GM19238 (cell line): Measurements from ENCODE around the gene SEC22A.
"Not testable (repeated sequence)": the region's sequence is repeated elsewhere in the genome, so short reads cannot be mapped to it uniquely, and the experiment has no call there.

Source experiments
- DNase-seq: peaks from one replicate; pipeline ENCODE4 v3.0.0; 2011; ENCODE audit warnings: low spot score; ENCODE audit not compliant: insufficient read length

SEC22A gene

GRCh38 chr3:123169930-123170329, 31.8 kb upstream of the SEC22A start:
- no peak for DNase-seq

DNA sequence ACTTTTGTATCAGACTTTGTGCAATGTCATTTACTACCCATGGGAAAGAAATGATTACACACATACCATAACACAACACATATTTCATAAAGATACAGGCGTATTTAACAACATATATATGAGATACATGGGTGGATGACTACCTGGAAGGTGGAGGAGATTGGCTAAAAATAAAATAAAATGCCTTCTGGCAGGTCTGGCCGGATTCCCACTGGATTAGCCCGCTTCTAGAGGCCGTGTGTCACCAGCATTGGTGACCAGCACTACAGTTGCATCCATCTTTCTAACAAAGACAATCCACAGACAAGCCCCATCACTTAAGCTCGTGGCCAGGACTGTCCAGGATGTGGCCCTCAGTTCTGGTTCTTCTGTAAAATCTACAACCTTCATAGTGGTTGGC, 21.0 kb upstream of the SEC22A start:
- no peak for DNase-seq

- DNase-seq, result no peak
Observed at GRCh38 chr3:123186695-123187094, 15.0 kb upstream of the SEC22A start.

DNA sequence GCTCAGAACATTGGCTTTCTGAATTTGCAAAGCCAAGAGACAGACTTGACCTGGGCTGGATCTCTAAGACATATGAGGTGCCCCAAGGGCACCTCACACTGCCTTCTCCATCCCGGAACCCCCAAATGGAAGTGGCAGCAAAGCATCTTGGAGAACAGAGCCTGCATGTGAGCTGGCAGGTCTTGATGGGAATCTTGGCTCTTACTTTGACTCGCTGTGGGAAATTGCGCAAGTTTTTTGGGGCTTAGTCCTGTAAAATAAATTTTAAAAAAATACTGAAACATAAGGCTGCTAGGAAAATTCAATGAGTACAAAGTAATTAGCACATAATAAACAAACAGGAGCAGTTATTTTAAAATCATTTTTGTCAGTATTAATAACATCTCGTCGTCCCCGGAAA, 13.7 kb upstream of the SEC22A start:
- no peak for DNase-seq

- DNase-seq, result no peak
Observed at GRCh38 chr3:123193448-123194101, 8.2 kb upstream of the SEC22A start.

DNA sequence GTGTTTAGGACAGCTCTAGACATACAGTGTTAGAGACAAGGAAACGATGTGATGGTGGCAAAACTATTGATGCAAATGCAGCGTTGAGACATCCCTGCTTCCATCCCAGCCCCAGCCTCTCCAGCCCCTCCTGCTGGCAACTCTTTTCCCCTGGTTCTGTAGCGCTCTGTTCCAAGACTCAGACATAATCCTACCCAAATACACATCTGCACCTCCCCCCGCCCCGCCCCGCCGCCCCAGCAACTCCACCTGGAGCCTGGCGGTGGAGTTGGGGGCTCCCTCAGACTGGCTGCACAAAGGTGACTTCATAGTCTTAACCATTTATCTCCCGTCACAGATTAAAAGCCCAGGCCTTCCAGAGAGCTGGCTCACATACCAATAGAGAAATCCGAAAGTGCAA, 7.2 kb upstream of the SEC22A start:
- DNase-seq, result no peak

GRCh38 chr3:123198372-123198771, 3.4 kb upstream of the SEC22A start:
- DNase-seq, result no peak

DNA sequence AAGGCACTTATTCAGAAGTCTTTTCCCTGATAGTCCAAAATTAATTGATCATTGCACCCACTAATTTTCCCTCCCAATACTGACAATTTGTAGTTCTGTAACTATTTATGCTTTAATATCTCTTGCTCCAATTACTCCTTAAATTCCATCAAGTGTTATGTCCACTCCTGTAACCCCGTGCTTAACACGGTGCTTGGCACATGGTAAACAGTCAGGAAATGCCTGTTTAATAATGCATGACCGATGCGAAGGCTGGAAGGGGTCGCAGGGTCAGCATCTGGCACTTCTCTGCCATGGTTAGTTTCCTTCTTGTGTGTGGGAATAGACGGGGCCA, 553 bp upstream of the SEC22A start:
- no peak for DNase-seq

DNA sequence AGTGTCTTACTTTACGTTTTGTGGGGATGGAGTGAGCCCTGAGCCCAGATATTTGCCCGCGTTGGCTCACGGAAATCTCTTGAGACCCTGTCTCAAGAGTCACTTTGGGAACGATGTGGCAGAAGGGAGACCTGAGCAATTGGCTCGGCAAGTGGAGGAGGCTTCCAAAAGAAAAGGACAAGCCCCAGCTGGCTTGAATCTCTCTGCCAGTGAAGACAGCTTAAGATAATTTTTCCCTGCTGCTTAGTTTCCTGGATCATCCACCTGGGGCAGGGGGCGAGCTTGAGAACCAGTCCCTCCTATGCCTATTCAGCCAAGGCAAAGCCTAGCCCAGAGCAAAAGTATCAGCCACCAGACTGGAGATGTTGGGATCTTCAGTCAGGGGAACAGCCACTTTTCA, 708 bp downstream of the SEC22A start:
- DNase-seq, result no peak

DNA sequence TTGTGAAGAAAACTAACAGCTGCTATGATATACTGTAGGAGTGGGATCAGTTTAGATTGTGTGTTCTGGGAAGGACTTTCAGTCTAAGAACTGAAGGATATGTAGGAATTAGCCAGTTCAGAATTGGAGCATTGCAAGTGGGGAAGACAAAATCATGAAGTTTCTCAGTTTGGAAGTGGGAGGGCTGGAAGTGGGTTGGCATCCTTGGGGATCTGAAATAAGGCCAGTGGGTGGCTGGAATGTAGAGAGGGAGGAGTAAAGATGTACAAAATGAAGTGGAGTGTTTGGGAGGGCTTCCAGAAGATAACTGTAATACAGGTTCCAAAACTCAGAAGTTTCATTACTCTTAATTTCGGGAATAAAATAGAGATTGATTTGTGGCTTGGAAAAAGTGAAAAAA, 17.2 kb downstream of the SEC22A start:
- DNase-seq, result no peak

DNA sequence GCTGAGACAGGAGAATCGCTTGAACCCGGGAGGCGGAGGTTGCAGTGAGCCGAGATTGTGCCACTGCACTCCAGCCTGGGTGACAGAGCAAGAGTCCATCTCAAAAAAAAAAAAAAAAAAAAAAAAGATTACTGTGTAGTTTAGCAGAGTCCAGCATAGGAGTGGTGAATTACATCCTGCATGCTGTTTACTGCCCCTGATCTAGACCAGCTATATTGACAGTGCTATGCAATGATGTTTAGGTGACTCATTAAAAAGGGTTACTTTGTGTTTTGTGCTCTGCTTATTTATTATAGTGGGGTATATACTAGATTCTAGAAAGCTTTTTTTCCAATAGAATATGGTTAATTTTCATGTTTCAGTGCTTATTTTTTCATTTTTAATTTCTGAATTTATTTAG, 19.6 kb downstream of the SEC22A start:
- not testable (repeated sequence) for DNase-seq

- no peak for DNase-seq
Observed at GRCh38 chr3:123225016-123225415, 23.3 kb downstream of the SEC22A start.

DNA sequence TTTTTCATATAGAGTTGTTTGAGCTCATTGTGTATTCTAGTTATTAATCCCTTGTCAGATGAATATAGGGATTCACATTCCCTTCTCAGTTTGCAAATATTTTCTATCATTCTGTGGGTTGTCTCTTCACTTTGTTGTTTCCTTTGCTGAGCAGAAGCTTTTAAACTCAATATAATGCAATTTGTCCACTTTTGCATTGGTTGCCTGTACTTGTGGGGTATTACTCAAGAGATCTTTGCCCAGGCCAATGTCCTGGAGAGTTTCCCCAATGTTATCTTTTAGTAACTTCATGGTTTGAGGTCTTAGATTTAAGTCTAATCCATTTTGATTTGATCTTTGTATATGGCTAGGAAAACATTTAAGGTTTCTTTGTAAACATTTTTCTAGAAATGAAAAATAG, 24.8 kb downstream of the SEC22A start:
- no peak for DNase-seq

GRCh38 chr3:123229145-123229544, 27.4 kb downstream of the SEC22A start:
- no peak for DNase-seq

- no peak for DNase-seq
Observed at GRCh38 chr3:123236902-123237301, 35.2 kb downstream of the SEC22A start.

- not testable (repeated sequence) for DNase-seq
Observed at GRCh38 chr3:123239186-123239585, 37.4 kb downstream of the SEC22A start.

DNA sequence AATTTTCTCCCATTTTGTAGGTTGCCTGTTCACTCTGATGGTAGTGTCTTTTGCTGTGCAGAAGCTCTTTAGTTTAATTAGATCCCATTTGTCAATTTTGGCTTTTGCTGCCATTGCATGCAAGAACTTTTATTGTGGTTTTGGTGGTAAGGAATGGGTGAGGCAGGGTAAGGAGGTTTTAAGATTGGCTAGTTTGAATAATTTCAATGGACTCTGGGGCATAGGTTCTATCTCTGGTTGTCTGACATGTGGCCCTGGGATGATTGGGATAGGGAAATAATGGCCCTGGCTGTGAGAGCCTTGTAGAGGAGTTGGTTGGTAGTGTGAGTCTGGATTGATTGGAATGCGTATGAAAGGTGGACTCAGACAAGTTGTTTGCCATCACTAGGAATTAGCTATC, 38.0 kb downstream of the SEC22A start:
- no peak for DNase-seq

DNA sequence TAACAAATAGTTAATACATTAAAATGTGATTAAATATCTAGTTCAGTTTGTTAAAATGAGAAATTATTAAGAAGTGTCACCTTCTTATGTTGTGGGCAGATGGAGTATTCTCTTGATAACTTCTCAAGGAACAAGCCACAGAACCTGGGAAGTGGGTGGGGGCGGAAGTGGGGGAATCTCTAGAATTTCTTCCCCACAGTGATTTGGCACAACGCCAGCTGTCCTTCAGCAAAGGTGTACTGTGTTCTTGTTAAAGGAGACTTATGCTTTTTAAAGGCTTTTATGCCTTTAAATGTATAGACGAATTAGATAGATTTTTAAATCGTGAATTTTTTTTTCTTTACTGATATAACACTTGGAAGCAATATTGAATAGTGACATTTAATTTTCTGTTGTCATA, 42.4 kb downstream of the SEC22A start:
- DNase-seq, result no peak

DNA sequence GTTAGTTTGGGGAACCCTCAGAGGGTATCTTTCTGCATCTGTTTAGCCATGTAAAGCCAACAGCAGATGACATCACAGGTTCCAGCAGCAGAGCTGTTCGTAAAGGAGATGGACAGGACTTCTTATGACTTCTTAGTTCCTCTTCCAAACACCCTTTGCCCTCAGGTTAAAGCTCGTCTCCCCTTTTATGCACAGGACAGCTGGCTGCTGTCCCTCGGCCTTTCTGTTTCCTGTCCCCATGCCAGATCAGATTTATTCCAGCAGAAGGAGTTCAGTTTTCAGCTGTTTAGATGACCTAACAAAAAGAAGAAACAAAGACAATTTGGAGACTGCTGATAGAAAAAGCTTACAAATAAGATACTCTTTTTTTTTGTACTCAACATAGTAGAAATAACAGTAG, 45.1 kb downstream of the SEC22A start:
- DNase-seq, result no peak

DNA sequence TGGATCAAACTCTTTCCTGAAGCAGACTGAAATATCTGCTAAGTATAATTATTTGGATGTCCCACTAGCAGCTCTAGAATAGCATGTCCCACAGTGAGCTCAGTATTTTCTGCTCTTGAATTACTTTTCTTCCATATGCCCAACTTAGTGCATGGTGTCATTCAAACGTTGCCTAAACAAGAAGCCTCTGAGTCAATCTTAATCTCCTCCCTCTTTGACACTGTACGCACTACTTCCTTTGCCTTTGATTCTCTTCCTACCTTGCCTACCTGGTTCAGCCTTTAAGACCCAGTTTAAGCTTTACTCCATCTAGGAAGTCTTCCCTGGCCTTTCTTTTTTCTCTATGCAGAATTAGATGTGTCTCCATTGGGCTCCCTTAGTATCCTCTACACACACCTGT, 54.5 kb downstream of the SEC22A start:
- no peak for DNase-seq

GRCh38 chr3:123258359-123258758, 56.6 kb downstream of the SEC22A start:
- DNase-seq, result no peak

DNA sequence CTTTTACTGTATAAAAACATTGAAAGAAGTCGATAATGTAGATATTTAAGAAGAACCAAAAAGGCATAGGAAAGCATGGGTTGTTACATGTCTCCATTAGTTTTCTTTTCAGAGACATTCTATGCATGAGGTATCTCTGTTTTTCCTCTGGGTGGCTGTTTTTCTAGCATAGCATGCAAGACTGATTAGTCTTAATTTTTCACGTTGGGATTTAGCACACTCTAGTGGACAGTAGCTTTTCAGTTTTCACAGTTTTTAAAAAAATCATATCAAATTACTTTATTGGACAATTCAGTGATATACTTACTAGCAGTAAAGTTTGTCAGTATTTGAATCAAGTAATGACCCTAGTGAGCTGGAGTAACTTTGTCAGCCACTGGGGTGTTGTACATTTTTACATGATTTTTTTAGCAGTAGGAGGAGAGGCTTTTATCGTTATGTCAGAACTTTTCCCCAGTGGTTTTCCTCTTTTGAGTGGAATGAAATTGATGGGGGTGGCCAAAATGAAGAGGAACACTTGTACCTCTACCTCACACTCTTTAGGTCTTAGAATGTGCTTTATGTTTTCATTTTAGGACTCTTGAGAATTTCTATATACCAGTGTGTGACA, 57.2 kb downstream of the SEC22A start:
- no peak for DNase-seq

DNA sequence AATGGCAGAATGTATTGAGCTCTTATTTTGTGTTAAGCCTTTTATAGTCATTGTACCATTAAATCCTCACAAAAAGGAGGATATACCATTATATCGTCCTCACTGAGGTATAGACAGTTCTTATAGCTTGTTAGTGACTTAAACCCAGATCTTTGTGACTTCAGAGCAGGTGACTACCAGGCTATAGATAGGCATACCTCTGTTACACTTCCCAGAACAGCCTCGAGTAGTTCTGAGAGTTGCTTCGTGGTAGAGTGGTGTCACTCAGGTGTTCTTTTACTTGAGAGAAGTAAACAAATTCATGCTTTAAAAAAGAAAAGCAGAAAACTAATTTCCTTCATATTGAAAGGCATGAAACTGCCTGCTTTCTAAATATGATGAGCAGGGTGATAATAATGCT, 59.9 kb downstream of the SEC22A start:
- DNase-seq, result no peak

DNA sequence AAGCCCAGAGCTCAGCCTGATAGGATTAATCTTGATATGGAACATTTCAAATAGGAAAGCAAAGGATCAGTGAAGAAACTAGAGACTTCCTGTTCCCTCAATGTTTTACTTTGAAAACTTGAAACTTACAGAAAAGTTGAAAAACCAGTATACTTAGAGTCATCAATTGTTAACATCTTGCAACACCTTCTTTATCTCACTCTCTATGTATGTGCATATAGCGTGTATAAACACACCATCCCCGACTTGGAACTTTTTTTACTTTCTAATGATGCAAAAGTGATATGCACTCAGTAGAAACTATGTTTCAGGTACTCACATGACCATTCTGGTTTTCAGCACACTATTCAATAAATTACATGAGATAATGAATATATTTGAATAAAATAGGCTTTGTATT, 60.5 kb downstream of the SEC22A start:
- no peak for DNase-seq
